Body of pancreas (tissue), 4 donors: ENCODE measurements around the gene CISTR. TPM values are rescaled to one million over a fixed set of nuclear protein-coding genes. Genes with fewer than 3 reads are reported as not detected.

ENCODE experiments used
- ATAC-seq: fragments of 150-250 bp; one replicate; pipeline ENCODE4 v1.9.1; 2016
- DNase-seq, 4 donors: peaks; one replicate each; pipeline ENCODE4 v3.0.0-alpha.2; 2019
- H3K27ac ChIP-seq, 4 donors: fragments of 200-600 bp; sonication (generic); 1 replicate in 3 of 4; 2 replicates in 1 of 4; pipeline versions ENCODE4 v1.5.1 to v1.6.1; 2016 to 2019; ENCODE audit warnings: mild to moderate bottlenecking in 1 of 4, mixed read lengths in 1 of 4, moderate library complexity in 1 of 4
- H3K27me3 ChIP-seq, 2 donors: fragments of 200-600 bp; sonication (generic); one replicate each; pipeline ENCODE4 v1.6.0; 2016; ENCODE audit warnings: mild to moderate bottlenecking in 1 of 2
- H3K36me3 ChIP-seq, 2 donors: fragments of 200-600 bp; sonication (generic); replicated peaks in 1 of 2; 2 replicates each; pipeline ENCODE4 v1.5.1; 2016; ENCODE audit warnings: low read depth in 2 of 2; ENCODE audit not compliant: insufficient read depth in 1 of 2
- H3K4me1 ChIP-seq: fragments of 200-600 bp; sonication (generic); one replicate; pipeline ENCODE4 v1.6.0; 2016
- H3K4me3 ChIP-seq, 2 donors: fragments of 200-600 bp; sonication (generic); 1 replicate in 1 of 2; 2 replicates in 1 of 2; pipeline ENCODE4 v1.5.1; 2016 to 2019
- H3K9me3 ChIP-seq, 3 donors: fragments of 200-600 bp; sonication (generic); 1 replicate in 2 of 3; 2 replicates in 1 of 3; pipeline ENCODE4 v1.5.1; 2016
- POLR2A ChIP-seq, 3 donors: fragments of 450-650 bp; IDR thresholded peaks; one replicate each; pipeline ENCODE4 v1.6.1; 2016; ENCODE audit warnings: antibody characterized with exemption in 3 of 3, mild to moderate bottlenecking in 2 of 3
- WGBS, 2 donors: methylation state at CpG; one replicate each; pipeline ENCODE4 v1.1.5; 2017; 5-methylcytosine and 5-hydroxymethylcytosine counted together
- intact Hi-C: fragments of 100-400 bp; cut with DNase I; formaldehyde crosslinking; loops from one replicate; pipeline ENCODE4 v1.15.1; 2023
- total RNA-seq, 2 donors: library from RNA; depleted of rRNA; stranded (reverse); fragments of >200 nt; gene quantifications; one replicate each; pipeline ENCODE4 v1.1.0, GENCODE V29; 2016
- TF ChIP-seq, protein P1 (sequence below), 7 experiments: fragments of 450-650 bp in 4 of 7; fragments of 200-600 bp in 3 of 7; sonication (generic) in 3 of 7; IDR thresholded peaks; one replicate each; pipeline ENCODE4 v1.5.1; 2016 to 2019; ENCODE audit warnings: antibody characterized with exemption in 7 of 7

Gene CISTR
- total RNA-seq, 2 donors from 2014 or later = not detected

DNA sequence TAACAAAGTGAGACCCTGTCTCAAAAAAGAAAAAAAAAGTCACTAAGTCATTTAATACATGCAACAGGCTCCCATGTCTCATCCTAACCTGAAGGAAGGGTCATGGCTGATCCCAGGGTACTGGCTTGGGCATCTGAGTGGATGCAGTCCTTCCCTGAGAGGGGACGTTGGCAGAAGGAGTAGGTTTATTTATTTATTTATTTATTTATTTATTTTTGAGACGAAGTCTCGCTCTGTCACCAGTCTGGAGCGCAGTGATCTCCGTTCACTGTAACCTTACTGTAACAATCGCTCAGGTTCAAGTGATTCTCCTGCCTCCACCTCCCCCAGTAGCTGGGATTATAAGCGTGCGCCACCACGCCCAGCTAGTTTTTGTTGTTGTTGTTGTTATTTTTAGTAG is 17.4 kb downstream of the CISTR start:
- DNase-seq (no peak), ATAC-seq (no peak)
- intact Hi-C loops = no loop called here
- no peak overlapping the region for H3K27ac ChIP-seq
- no peaks in the 10 kb centered on the region for H3K9me3 ChIP-seq
- H3K27me3 ChIP-seq = peaks cover 0 to 6% of the 10 kb centered on the region in 2 donors
- H3K36me3 ChIP-seq = no peaks in the 10 kb centered on the region
- TF ChIP-seq, protein P1, sequence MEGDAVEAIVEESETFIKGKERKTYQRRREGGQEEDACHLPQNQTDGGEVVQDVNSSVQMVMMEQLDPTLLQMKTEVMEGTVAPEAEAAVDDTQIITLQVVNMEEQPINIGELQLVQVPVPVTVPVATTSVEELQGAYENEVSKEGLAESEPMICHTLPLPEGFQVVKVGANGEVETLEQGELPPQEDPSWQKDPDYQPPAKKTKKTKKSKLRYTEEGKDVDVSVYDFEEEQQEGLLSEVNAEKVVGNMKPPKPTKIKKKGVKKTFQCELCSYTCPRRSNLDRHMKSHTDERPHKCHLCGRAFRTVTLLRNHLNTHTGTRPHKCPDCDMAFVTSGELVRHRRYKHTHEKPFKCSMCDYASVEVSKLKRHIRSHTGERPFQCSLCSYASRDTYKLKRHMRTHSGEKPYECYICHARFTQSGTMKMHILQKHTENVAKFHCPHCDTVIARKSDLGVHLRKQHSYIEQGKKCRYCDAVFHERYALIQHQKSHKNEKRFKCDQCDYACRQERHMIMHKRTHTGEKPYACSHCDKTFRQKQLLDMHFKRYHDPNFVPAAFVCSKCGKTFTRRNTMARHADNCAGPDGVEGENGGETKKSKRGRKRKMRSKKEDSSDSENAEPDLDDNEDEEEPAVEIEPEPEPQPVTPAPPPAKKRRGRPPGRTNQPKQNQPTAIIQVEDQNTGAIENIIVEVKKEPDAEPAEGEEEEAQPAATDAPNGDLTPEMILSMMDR (IDR thresholded peaks at IDR 0.05) = no peak
- no peak for TF ChIP-seq POLR2A (IDR thresholded peaks at IDR 0.05)
- peaks cover 19% of the 10 kb centered on the region for H3K4me1 ChIP-seq
- no peak overlapping the region for H3K4me3 ChIP-seq
- 90 to 94% methylated on average over 9 of the region's 9 CpGs for WGBS, 2 donors

DNA sequence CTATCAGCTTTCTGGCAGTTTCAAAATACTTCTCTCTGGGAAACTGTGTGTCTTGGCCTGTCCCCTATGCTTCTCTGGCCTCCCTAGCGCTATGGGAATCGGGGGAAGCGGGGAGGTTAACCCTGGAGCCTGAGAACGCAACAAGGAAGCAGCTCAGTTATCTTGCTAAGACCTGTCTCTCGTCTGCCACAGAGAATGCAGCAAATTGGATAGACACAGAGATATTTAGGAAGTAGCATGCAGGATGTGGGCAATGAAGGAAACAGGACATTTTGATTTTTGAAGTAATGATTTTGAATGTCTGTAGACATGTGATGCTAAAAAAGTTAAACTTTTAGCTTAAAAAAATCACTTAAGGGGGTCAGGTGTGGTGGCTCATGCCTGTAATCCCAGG is 18.0 kb downstream of the CISTR start:
- no peak for TF ChIP-seq POLR2A (IDR thresholded peaks at IDR 0.05)
- TF ChIP-seq, protein P1 (IDR thresholded peaks at IDR 0.05) = no peak
- H3K4me1 ChIP-seq = peaks cover 12% of the 10 kb centered on the region
- no peak for DNase-seq
- no peaks in the 10 kb centered on the region for H3K9me3 ChIP-seq
- no peaks in the 10 kb centered on the region for H3K36me3 ChIP-seq
- peaks cover 0 to 3% of the 10 kb centered on the region in 2 donors for H3K27me3 ChIP-seq
- H3K4me3 ChIP-seq = no peak overlapping the region
- intact Hi-C loops = no loop called here
- 52 to 75% methylated on average over 5 of the region's 5 CpGs for WGBS, 2 donors
- no peak for ATAC-seq
- no peak overlapping the region for H3K27ac ChIP-seq

DNA sequence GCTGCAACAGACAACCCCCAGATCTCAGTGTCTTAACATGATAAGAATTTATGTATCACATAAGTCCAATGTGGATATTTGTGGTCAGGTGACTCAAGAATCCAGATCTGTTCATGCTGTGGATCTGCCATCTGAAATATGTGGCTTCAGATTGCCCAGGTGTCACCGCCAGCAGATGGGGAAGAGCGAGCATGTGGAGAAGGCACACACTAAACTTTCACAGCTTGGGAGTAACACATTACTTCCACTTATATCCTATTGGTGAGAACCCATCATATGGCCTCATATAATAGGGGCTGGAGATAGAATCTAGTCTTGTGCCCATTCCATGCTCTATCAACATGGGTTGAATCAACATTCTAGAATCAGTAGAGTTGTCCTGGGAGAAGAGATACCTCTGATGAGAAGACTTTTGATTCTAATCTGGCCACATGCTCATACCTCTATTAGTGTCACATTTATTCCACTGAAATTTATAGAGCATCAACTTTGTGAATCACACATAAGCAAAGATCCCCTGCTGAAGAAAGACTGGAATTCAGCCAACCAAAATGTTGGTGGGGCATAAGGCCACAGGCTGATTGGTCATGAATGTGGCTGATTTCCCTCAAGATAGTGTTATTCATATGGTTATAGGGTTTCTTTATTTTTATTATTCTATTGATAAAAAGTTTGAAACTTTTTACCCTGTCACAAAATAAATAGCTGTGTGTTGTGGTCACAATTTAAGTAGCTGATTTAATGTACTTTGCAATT is 18.6 kb downstream of the CISTR start:
- ATAC-seq (no peak), DNase-seq (no peak)
- H3K4me1 ChIP-seq = peaks cover 8% of the 10 kb centered on the region
- H3K27ac ChIP-seq = no peak overlapping the region
- 91 to 92% methylated on average over 2 of the region's 2 CpGs for WGBS, 2 donors
- no peaks in the 10 kb centered on the region for H3K36me3 ChIP-seq
- H3K27me3 ChIP-seq = no peaks in the 10 kb centered on the region
- TF ChIP-seq, protein P1 (IDR thresholded peaks at IDR 0.05) = no peak
- TF ChIP-seq POLR2A (IDR thresholded peaks at IDR 0.05) = no peak
- H3K9me3 ChIP-seq = no peaks in the 10 kb centered on the region
- no peak overlapping the region for H3K4me3 ChIP-seq
- intact Hi-C loops = no loop called here

DNA sequence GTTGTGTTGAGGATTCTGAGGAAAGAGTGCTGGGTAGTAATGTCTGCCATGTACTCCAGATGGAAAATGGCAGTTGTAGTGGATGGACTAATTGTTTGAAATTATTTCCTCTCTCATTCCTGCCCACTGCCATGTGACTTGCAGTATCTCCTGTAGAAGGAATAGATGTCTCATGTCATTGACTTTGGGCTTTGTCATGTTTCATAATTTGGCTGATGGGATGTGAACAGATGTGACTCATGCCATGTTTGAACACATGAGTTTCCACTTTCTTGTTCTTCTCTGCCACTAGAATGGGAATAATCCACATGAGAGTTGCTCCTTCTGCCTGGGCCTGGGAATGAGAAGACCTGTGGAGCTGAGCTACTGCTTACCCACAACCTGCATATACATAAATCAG is 22.1 kb downstream of the CISTR start:
- intact Hi-C loops = no loop called here
- H3K4me1 ChIP-seq = peaks cover 12% of the 10 kb centered on the region
- H3K36me3 ChIP-seq = peaks cover 0 to 2% of the 10 kb centered on the region in 2 donors
- no peak for DNase-seq
- ATAC-seq = no peak
- H3K27ac ChIP-seq = no peak overlapping the region
- TF ChIP-seq, protein P1 (IDR thresholded peaks at IDR 0.05) = no peak
- no peak for TF ChIP-seq POLR2A (IDR thresholded peaks at IDR 0.05)
- H3K9me3 ChIP-seq = no peaks in the 10 kb centered on the region
- no peak overlapping the region for H3K4me3 ChIP-seq
- H3K27me3 ChIP-seq = no peaks in the 10 kb centered on the region

DNA sequence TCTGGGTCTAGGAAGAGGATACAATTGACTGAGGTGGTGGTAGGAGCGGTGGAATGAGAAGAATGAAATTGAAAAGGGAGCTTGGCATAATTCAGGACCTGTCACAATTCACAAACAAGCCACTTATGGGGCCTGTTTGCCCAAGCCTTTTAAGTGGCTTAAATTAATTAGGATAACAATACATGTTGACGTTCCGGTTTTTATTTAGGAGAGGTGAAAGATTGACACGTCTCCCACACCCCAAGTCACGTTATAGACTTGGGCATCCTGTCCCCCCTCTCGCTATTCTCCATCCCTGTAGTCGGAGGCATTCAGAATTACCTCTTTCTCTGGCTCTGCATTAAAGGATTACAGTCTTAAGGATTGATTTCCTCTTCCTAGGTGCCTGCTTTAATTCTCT is 23.6 kb downstream of the CISTR start:
- Histone ChIP-seq H3K4me1 (peaks cover 12% of the 10 kb centered on the region), H3K9me3 (no peaks in the 10 kb centered on the region), H3K36me3 (peaks cover 5 to 10% of the 10 kb centered on the region in 2 donors), H3K27me3 (no peaks in the 10 kb centered on the region), H3K27ac (peak overlapping the region in 3 of 4 donors; percentile 39 to 63 (median 59)), H3K4me3 (no peak overlapping the region)
- 63 to 64% methylated on average over 7 of the region's 7 CpGs for WGBS, 2 donors
- DNase-seq (no peak), ATAC-seq (no peak)
- no peak for TF ChIP-seq POLR2A (IDR thresholded peaks at IDR 0.05)
- TF ChIP-seq, protein P1 (IDR thresholded peaks at IDR 0.05) = no peak
- intact Hi-C loops = no loop called here
